K562 (cell line): ENCODE measurements around the gene PMPCB. TPM values are rescaled to one million over a fixed set of nuclear protein-coding genes. Genes with fewer than 3 reads are reported as not detected.
A peak's percentile ranks its signal among the peaks of the same experiment; 100 is the strongest.

Source experiments
- BRCA1 ChIP-seq, 2 experiments: fragments of 450-650 bp in 1 of 2; sonication (generic) in 1 of 2; formaldehyde crosslinking in 1 of 2; IDR thresholded peaks; 2 replicates each; pipeline versions ENCODE4 v1.5.0 to v1.6.1; 2017 to 2020; ENCODE audit warnings: mild to moderate bottlenecking in 1 of 2, missing genetic modification reagents in 1 of 2
- CGGBP1 ChIP-seq: fragments of 250-450 bp; sonication (Bioruptor Pico); IDR thresholded peaks from 2 replicates; pipeline ENCODE4 v1.9.0; 2021; ENCODE audit warnings: mild to moderate bottlenecking
- EP300 ChIP-seq: IDR thresholded peaks from 2 replicates; pipeline ENCODE4 v1.6.1; 2012; ENCODE audit warnings: low read length, improper control_type of control experiment
- ERF ChIP-seq: fragments of 450-650 bp; formaldehyde crosslinking; IDR thresholded peaks from 2 replicates; pipeline ENCODE4 v1.4.0; 2020; ENCODE audit warnings: mild to moderate bottlenecking, mixed read lengths
- ESRRB ChIP-seq: fragments of 250-450 bp; sonication (Bioruptor Pico); IDR thresholded peaks from 2 replicates; pipeline ENCODE4 v1.5.0; 2020; ENCODE audit warnings: mild to moderate bottlenecking, moderate library complexity, borderline replicate concordance
- GTF2F1 ChIP-seq: IDR thresholded peaks from 2 replicates; pipeline ENCODE4 v1.6.1; 2011; ENCODE audit warnings: low read depth, low read length, improper control_type of control experiment
- HDAC6 ChIP-seq: IDR thresholded peaks from 2 replicates; pipeline ENCODE4 v1.6.1; 2012; ENCODE audit warnings: low read depth, mild to moderate bottlenecking, control low read depth, inconsistent platforms, low read length, moderate library complexity
- HOMEZ ChIP-seq: fragments of 250-450 bp; sonication (Bioruptor Pico); IDR thresholded peaks from 2 replicates; pipeline ENCODE4 v1.4.0; 2020; ENCODE audit warnings: mild to moderate bottlenecking, moderate library complexity
- IRF1 ChIP-seq: sonication (generic); formaldehyde crosslinking; IDR thresholded peaks from 2 replicates; pipeline ENCODE4 v1.8.0; 2022; ENCODE audit warnings: missing genetic modification reagents, mild to moderate bottlenecking, borderline replicate concordance
- MXI1 ChIP-seq: IDR thresholded peaks from 2 replicates; pipeline ENCODE4 v1.6.1; 2011; ENCODE audit warnings: low read depth, mild to moderate bottlenecking, improper control_type of control experiment, low read length
- NR4A1 ChIP-seq, 2 experiments: fragments of 250-450 bp in 1 of 2; fragments of 450-650 bp in 1 of 2; sonication (Bioruptor Pico) in 1 of 2; IDR thresholded peaks; 2 replicates each; pipeline versions ENCODE4 v1.4.0 to v1.6.1; 2016 to 2020; ENCODE audit warnings: mild to moderate bottlenecking in 2 of 2, missing compliant biosample characterization in 1 of 2, missing genetic modification characterization in 1 of 2, moderate library complexity in 1 of 2
- OTX1 ChIP-seq: fragments of 450-650 bp; formaldehyde crosslinking; IDR thresholded peaks from 2 replicates; pipeline ENCODE4 v1.4.0; 2022; ENCODE audit warnings: mild to moderate bottlenecking
- RBM17 ChIP-seq: fragments of 200-400 bp; formaldehyde crosslinking; IDR thresholded peaks from 2 replicates; pipeline ENCODE4 v1.6.1; 2017; ENCODE audit warnings: low read depth, mild to moderate bottlenecking, low read length, borderline replicate concordance
- SIRT6 ChIP-seq: IDR thresholded peaks from one replicate; pipeline ENCODE4 v1.6.1; 2012; ENCODE audit warnings: low read depth, mild to moderate bottlenecking, control low read depth, inconsistent platforms, low read length, moderate library complexity
- SMAD4 ChIP-seq: fragments of 250-450 bp; sonication (Bioruptor Pico); conservative IDR thresholded peaks from 2 replicates; pipeline ENCODE4 v1.8.0; 2021; ENCODE audit warnings: inconsistent platforms, mild to moderate bottlenecking, moderate library complexity
- SUPT5H ChIP-seq: fragments of 450-650 bp; IDR thresholded peaks from 2 replicates; pipeline ENCODE4 v1.6.1; 2016
- TAF7 ChIP-seq: fragments of 450-650 bp; IDR thresholded peaks from 2 replicates; pipeline ENCODE4 v1.6.1; 2016; ENCODE audit warnings: missing genetic modification characterization, missing compliant biosample characterization
- ZBTB8A ChIP-seq: fragments of 450-650 bp; IDR thresholded peaks from 2 replicates; pipeline ENCODE4 v1.6.1; 2018; ENCODE audit warnings: mild to moderate bottlenecking, moderate library complexity; ENCODE audit not compliant: partially characterized antibody
- ZNF217 ChIP-seq: sonication (generic); formaldehyde crosslinking; IDR thresholded peaks from 2 replicates; pipeline ENCODE4 v1.8.0; 2022; ENCODE audit warnings: mild to moderate bottlenecking, missing genetic modification reagents
- ZNF445 ChIP-seq: fragments of 250-450 bp; sonication (Bioruptor Pico); IDR thresholded peaks from 2 replicates; pipeline ENCODE4 v1.4.0; 2020; ENCODE audit warnings: low read depth, mild to moderate bottlenecking, moderate library complexity
- ZNF507 ChIP-seq: conservative IDR thresholded peaks from 2 replicates; pipeline ENCODE4 v1.6.1; 2017; ENCODE audit warnings: missing genetic modification characterization, missing compliant biosample characterization
- ZNF584 ChIP-seq: fragments of 200-800 bp; sonication (Bioruptor generic); IDR thresholded peaks from 2 replicates; pipeline ENCODE4 v1.6.1; 2016; ENCODE audit warnings: low read depth, mild to moderate bottlenecking, missing genetic modification characterization, missing compliant biosample characterization
- ZNF668 ChIP-seq: fragments of 250-450 bp; sonication (Bioruptor Pico); IDR thresholded peaks from 2 replicates; pipeline ENCODE4 v1.8.0; 2022; ENCODE audit warnings: mild to moderate bottlenecking, inconsistent platforms
- ZNF717 ChIP-seq: fragments of 250-450 bp; sonication (Bioruptor Pico); IDR thresholded peaks from 2 replicates; pipeline ENCODE4 v1.5.0; 2021
- polyA plus RNA-seq, 8 experiments: library from polyadenylated mRNA; depleted of rRNA in 4 of 8; stranded (reverse) in 5 of 8; unstranded in 3 of 8; fragments of >200 nt; fragmentation: Nextera tagmentation in 2 of 8; fragmentation: Illumina TruSeq in 1 of 8; extraction: Ambion mirVana in 2 of 8; extraction: Trizol in 1 of 8; gene quantifications; 2 replicates each; pipeline versions ENCODE4 v1.2.1 to v1.2.3, GENCODE V29; 2011 to 2014; ENCODE audit warnings: inconsistent platforms in 1 of 8, missing spikeins in 1 of 8
- total RNA-seq, 7 experiments: library from RNA; depleted of rRNA in 6 of 7; stranded (reverse); fragments of >200 nt in 6 of 7; fragmentation: Illumina TruSeq in 2 of 7; extraction: Trizol in 2 of 7; gene quantifications; 2 replicates each; pipeline versions ENCODE4 v1.2.1 to v1.2.3, GENCODE V29; 2011 to 2021; ENCODE audit warnings: low replicate concordance in 1 of 7
- TF ChIP-seq, protein P1 (sequence below): fragments of 450-650 bp; IDR thresholded peaks from 2 replicates; pipeline ENCODE4 v1.6.1; 2014; ENCODE audit warnings: low read depth, mild to moderate bottlenecking, moderate library complexity, borderline replicate concordance

PMPCB gene
- total and polyA plus RNA-seq, 9 of the 15 experiments (the other 6 are each of a cell fraction or from before 2014, with no cell fraction given), result 61.2 to 209 (median 105) TPM

DNA sequence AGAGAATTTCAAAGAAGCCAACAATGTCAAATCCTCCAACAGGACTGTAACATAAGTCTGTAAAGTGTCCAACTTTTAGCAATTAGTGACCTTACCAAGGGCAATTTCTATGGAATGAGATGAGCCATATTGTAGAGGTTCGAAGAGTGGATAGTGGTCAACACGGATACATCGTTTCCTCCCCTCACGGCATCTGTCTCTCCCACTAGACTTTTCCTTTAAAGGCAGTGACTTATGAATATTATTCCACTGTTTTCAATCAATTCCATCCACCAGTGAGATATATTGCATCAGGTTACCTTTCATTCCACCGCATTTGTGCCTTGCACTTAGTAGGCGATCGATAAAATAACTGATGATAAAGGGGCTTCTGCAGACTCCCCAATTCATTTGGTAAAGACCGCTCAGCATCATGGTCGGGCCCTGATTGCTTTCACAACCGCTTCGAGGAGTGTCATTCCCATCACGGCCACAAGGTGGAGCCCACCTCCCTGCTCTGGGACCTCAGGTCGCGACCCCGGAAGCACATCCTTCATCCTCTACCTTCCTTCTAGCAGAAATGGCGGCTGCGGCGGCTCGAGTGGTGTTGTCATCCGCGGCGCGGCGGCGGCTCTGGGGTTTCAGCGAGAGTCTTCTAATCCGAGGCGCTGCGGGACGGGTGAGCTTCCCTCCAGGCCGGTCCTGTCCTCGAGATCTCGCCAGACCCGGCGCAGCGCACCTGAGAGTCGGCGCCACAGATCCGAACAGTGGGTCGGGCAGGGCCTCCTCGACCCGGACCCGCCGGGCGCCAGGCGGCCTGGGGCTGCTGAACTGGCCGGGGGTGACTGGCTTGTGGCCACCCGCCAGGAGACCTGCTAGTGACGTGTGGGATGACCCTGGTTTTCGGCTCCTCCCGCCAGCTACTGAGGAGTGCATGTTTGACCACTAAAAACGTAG, at the start of gene PMPCB (continued):
- TF ChIP-seq ZBTB8A (no peak), ZNF668 (CRISPR knock-in tag) (no peak), NR4A1 (CRISPR knock-in tag; IDR thresholded peaks at IDR 0.05) (0 out of 2 replicates have a peak, but pooled peaks have one; percentile 77), NR4A1 (tag; IDR thresholded peaks at IDR 0.05) (no peak), GTF2F1 (no peak), ZNF217 (CRISPR knock-in tag) (no peak), CGGBP1 (CRISPR knock-in tag) (no peak), ZNF717 (CRISPR knock-in tag) (no peak), ERF (CRISPR knock-in tag) (no peak), EP300 (peak; percentile 19; the same call in 1 of the 2 replicates), ZNF584 (no peak), SMAD4 (CRISPR knock-in tag) (peak; percentile 89), MXI1 (no peak), BRCA1 (IDR thresholded peaks at IDR 0.05) (no peak), BRCA1 (CRISPR knock-in tag; IDR thresholded peaks at IDR 0.05) (no peak), IRF1 (CRISPR knock-in tag) (0 out of 2 replicates have a peak, but pooled peaks have one; percentile 63), HDAC6 (no peak), ZNF507 (tag) (no peak), ZNF445 (no peak), HOMEZ (CRISPR knock-in tag) (no peak), TAF7 (tag) (peak; percentile 93), ESRRB (no peak), SIRT6 (no peak), OTX1 (CRISPR knock-in tag) (peak; percentile 79; the same call in 1 of the 2 replicates), RBM17 (no peak), SUPT5H (peak; percentile 93)
- TF ChIP-seq, protein P1, sequence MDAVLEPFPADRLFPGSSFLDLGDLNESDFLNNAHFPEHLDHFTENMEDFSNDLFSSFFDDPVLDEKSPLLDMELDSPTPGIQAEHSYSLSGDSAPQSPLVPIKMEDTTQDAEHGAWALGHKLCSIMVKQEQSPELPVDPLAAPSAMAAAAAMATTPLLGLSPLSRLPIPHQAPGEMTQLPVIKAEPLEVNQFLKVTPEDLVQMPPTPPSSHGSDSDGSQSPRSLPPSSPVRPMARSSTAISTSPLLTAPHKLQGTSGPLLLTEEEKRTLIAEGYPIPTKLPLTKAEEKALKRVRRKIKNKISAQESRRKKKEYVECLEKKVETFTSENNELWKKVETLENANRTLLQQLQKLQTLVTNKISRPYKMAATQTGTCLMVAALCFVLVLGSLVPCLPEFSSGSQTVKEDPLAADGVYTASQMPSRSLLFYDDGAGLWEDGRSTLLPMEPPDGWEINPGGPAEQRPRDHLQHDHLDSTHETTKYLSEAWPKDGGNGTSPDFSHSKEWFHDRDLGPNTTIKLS, result peak; percentile 84
